ENCODE data around the gene KRT6C.

DNA sequence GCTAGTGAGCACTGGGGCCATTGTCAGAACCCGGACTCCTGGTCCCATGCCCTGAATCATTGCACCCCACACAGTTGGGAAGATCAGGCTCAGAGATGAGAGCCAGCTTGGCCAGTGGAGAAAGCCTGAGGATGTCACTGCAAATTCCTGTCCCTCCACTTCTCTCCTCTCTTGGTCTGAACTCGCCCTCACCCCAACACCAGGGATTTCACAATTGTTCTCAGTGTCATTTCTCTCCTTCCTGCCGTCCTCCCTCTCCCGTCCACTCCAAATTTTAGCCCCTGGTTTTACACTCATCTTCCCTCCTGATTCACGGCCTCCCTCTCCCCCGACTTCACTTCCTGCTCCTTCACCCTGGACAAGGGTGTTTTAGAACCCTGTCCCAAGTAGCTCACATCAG is 50.6 kb downstream of the KRT6C start:
- TF ChIP-seq, protein P1, sequence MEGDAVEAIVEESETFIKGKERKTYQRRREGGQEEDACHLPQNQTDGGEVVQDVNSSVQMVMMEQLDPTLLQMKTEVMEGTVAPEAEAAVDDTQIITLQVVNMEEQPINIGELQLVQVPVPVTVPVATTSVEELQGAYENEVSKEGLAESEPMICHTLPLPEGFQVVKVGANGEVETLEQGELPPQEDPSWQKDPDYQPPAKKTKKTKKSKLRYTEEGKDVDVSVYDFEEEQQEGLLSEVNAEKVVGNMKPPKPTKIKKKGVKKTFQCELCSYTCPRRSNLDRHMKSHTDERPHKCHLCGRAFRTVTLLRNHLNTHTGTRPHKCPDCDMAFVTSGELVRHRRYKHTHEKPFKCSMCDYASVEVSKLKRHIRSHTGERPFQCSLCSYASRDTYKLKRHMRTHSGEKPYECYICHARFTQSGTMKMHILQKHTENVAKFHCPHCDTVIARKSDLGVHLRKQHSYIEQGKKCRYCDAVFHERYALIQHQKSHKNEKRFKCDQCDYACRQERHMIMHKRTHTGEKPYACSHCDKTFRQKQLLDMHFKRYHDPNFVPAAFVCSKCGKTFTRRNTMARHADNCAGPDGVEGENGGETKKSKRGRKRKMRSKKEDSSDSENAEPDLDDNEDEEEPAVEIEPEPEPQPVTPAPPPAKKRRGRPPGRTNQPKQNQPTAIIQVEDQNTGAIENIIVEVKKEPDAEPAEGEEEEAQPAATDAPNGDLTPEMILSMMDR (IDR thresholded peaks at IDR 0.05): no peak
- TF ChIP-seq POLR2A (IDR thresholded peaks at IDR 0.05): no peak

All from right lobe of liver (tissue), 4 donors.